ENCODE results near the gene APLF.

DNA sequence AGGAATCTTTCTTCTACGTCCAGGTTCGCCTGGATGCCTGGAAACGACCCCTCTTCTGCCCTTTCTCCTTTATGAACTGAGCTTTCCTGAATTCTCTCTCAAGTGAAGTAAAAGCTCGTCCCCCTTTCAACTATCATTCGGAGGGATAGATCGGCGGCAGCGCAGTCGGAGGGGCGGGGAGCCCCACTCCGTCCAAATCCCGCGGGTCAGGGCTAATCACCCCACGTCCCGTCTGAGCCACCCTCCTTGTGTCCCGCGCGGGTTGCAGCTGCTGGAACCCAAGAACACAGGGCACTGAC is 658 bp upstream of the APLF start:
- TF ChIP-seq, protein P1, sequence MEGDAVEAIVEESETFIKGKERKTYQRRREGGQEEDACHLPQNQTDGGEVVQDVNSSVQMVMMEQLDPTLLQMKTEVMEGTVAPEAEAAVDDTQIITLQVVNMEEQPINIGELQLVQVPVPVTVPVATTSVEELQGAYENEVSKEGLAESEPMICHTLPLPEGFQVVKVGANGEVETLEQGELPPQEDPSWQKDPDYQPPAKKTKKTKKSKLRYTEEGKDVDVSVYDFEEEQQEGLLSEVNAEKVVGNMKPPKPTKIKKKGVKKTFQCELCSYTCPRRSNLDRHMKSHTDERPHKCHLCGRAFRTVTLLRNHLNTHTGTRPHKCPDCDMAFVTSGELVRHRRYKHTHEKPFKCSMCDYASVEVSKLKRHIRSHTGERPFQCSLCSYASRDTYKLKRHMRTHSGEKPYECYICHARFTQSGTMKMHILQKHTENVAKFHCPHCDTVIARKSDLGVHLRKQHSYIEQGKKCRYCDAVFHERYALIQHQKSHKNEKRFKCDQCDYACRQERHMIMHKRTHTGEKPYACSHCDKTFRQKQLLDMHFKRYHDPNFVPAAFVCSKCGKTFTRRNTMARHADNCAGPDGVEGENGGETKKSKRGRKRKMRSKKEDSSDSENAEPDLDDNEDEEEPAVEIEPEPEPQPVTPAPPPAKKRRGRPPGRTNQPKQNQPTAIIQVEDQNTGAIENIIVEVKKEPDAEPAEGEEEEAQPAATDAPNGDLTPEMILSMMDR (conservative IDR thresholded peaks at IDR 0.05; ENCODE audit: low read length): no peak
- no peak for TF ChIP-seq EZH2phosphoT487 (IDR thresholded peaks at IDR 0.05; ENCODE audit: borderline replicate concordance, low read depth, low read length)

Measured in OCI-LY7 (cell line).